Mesendoderm (in vitro differentiated cells): ENCODE data around the gene QSOX2.

Experiments
- DNase-seq: peaks from one replicate; pipeline ENCODE4 v3.0.0; 2013
- H2AK5ac ChIP-seq: 2 replicates; pipeline ENCODE4 v1.6.1; 2013; ENCODE audit warnings: low read length, inconsistent platforms
- H2BK120ac ChIP-seq: 2 replicates; pipeline ENCODE4 v1.6.1; 2013; ENCODE audit warnings: low read depth, mild to moderate bottlenecking, low read length, moderate library complexity, mixed read lengths
- H2BK15ac ChIP-seq: replicated peaks from 2 replicates; pipeline ENCODE4 v1.6.1; 2013; ENCODE audit warnings: low read depth, mild to moderate bottlenecking, moderate library complexity
- H2BK5ac ChIP-seq: 2 replicates; pipeline ENCODE4 v1.6.1; 2013; ENCODE audit warnings: low read length, inconsistent platforms
- H3K18ac ChIP-seq: 2 replicates; pipeline ENCODE4 v1.6.1; 2013; ENCODE audit warnings: mild to moderate bottlenecking, low read length, mixed read lengths
- H3K23ac ChIP-seq: one replicate; pipeline ENCODE4 v1.6.1; 2013; ENCODE audit warnings: low read length
- H3K27ac ChIP-seq: 2 replicates; pipeline ENCODE4 v1.5.1; 2013; ENCODE audit warnings: low read depth, mild to moderate bottlenecking, inconsistent platforms, low read length, moderate library complexity
- H3K27me3 ChIP-seq: 2 replicates; pipeline ENCODE4 v1.6.1; 2013; ENCODE audit warnings: low read length, control low read depth, mild to moderate bottlenecking, inconsistent platforms; ENCODE audit not compliant: insufficient read depth, poor library complexity
- H3K36me3 ChIP-seq: 2 replicates; pipeline ENCODE4 v1.6.1; 2013; ENCODE audit warnings: low read length, inconsistent platforms; ENCODE audit not compliant: control insufficient read depth, insufficient read depth
- H3K4ac ChIP-seq: one replicate; pipeline ENCODE4 v1.6.1; 2013; ENCODE audit warnings: low read depth, mild to moderate bottlenecking, low read length, moderate library complexity
- H3K4me1 ChIP-seq: 2 replicates; pipeline ENCODE4 v1.6.1; 2013; ENCODE audit warnings: low read depth, low read length, inconsistent platforms; ENCODE audit not compliant: control insufficient read depth
- H3K4me2 ChIP-seq: 2 replicates; pipeline ENCODE4 v1.6.1; 2013; ENCODE audit warnings: low read length
- H3K4me3 ChIP-seq: 2 replicates; pipeline ENCODE4 v1.5.1; 2013; ENCODE audit warnings: mild to moderate bottlenecking, low read length
- H3K56ac ChIP-seq: one replicate; pipeline ENCODE4 v1.6.1; 2013; ENCODE audit warnings: low read length
- H3K79me1 ChIP-seq: 2 replicates; pipeline ENCODE4 v1.6.1; 2013; ENCODE audit warnings: low read length, inconsistent platforms
- H3K79me2 ChIP-seq: 2 replicates; pipeline ENCODE4 v1.6.1; 2013; ENCODE audit warnings: mild to moderate bottlenecking, low read length; ENCODE audit not compliant: control insufficient read depth, insufficient read depth
- H3K9ac ChIP-seq: 2 replicates; pipeline ENCODE4 v1.6.1; 2013; ENCODE audit warnings: low read length, inconsistent platforms
- H4K5ac ChIP-seq: one replicate; pipeline ENCODE4 v1.6.1; 2013; ENCODE audit warnings: low read length
- H4K8ac ChIP-seq: one replicate; pipeline ENCODE4 v1.6.1; 2013; ENCODE audit warnings: low read depth, mild to moderate bottlenecking, control low read depth, low read length, moderate library complexity
- WGBS: extraction: QIAGEN DNeasy Blood & Tissue Kit; methylation state at CpG from one replicate; pipeline ENCODE4 v1.1.7; 2013; ENCODE audit warnings: low lambda C conversion rate, missing lambda C conversion rate; ENCODE audit not compliant: insufficient coverage; ENCODE audit errors: extremely low coverage; 5-methylcytosine and 5-hydroxymethylcytosine counted together

Gene QSOX2

DNA sequence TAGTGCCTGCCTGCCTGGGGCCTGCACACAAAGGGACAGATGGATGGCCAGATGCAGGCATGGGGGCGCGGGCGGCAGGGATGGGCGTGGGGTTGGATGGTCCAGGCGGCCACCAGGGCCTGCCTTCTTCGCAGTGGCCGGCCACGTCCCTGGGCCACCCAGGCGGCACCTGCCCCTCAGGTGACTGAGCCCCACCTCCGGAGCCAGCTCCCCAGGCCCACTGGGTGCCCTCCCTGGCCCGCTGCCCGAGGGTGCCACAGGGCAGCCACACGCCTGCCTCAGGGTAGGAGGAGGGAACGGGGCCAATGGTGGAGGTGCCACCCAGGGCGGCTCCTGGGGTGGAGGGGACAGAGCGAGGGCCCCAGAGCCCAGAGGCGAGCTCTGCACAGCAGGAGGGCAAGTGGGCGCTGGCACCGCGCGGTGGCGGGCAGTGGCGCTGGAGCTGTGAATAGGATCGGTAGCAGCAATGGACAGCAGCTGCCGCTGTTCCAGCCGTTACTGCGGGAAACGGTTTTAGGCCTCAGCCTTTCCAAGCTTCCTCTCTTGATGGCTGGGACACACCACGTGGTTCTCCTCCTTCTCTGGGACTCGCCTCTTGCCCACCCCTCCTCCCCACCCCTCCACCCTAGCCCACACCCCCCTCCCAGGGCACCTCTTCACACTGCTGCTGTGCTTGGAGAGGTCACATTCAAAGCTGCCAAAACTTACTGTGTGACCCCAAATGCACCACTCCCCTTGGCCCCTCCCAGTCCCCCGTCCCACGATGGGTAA lies 59.8 kb downstream of the QSOX2 start:
- no peaks in the 10 kb centered on the region for H3K27me3 ChIP-seq
- H3K27ac ChIP-seq, result no peak overlapping the region
- WGBS, result no CpG with 5 or more reads among the region's 32 CpGs
- no peaks in the 10 kb centered on the region for H3K79me2 ChIP-seq
- H2BK5ac ChIP-seq, result no peak overlapping the region
- no peak overlapping the region for H3K4me2 ChIP-seq
- no peak overlapping the region for H3K4ac ChIP-seq
- no peak overlapping the region for H3K4me3 ChIP-seq
- no peak overlapping the region for H3K56ac ChIP-seq
- H4K8ac ChIP-seq, result no peak overlapping the region
- H3K79me1 ChIP-seq, result no peaks in the 10 kb centered on the region
- DNase-seq, result no peak
- H2BK15ac ChIP-seq, result no peak overlapping the region
- no peak overlapping the region for H4K5ac ChIP-seq
- H3K23ac ChIP-seq, result no peak overlapping the region
- no peak overlapping the region for H2AK5ac ChIP-seq
- no peak overlapping the region for H3K9ac ChIP-seq
- H3K4me1 ChIP-seq, result no peaks in the 10 kb centered on the region
- H3K18ac ChIP-seq, result no peak overlapping the region
- no peaks in the 10 kb centered on the region for H3K36me3 ChIP-seq
- no peak overlapping the region for H2BK120ac ChIP-seq

- Histone ChIP-seq H3K18ac (no peak overlapping the region), H2BK120ac (no peak overlapping the region), H3K27ac (no peak overlapping the region), H3K36me3 (no peaks in the 10 kb centered on the region), H4K8ac (no peak overlapping the region), H4K5ac (no peak overlapping the region), H2BK5ac (no peak overlapping the region), H3K9ac (no peak overlapping the region), H3K23ac (no peak overlapping the region), H3K4me2 (no peak overlapping the region), H3K79me2 (no peaks in the 10 kb centered on the region), H3K56ac (no peak overlapping the region), H3K79me1 (no peaks in the 10 kb centered on the region), H3K27me3 (no peaks in the 10 kb centered on the region), H3K4ac (no peak overlapping the region), H3K4me3 (no peak overlapping the region), H2BK15ac (no peak overlapping the region), H3K4me1 (no peaks in the 10 kb centered on the region), H2AK5ac (no peak overlapping the region)
- whole genome bisulfite sequencing, result no CpG with 5 or more reads among the region's 19 CpGs
- no peak for DNase-seq
These were observed 60.5 kb downstream of the QSOX2 start for GRCh38 chr9:136185066-136185465.

- H3K27me3 ChIP-seq, result no peaks in the 10 kb centered on the region
- no peaks in the 10 kb centered on the region for H3K36me3 ChIP-seq
- no peak overlapping the region for H4K5ac ChIP-seq
- DNase-seq, result no peak
- no peak overlapping the region for H2BK5ac ChIP-seq
- H3K4me3 ChIP-seq, result no peak overlapping the region
- H3K4me1 ChIP-seq, result no peaks in the 10 kb centered on the region
- H3K18ac ChIP-seq, result no peak overlapping the region
- H4K8ac ChIP-seq, result no peak overlapping the region
- H2BK15ac ChIP-seq, result no peak overlapping the region
- no peak overlapping the region for H3K9ac ChIP-seq
- H3K4ac ChIP-seq, result no peak overlapping the region
- H2AK5ac ChIP-seq, result no peak overlapping the region
- no peak overlapping the region for H3K27ac ChIP-seq
- H2BK120ac ChIP-seq, result no peak overlapping the region
- H3K56ac ChIP-seq, result no peak overlapping the region
- no peak overlapping the region for H3K23ac ChIP-seq
- no peak overlapping the region for H3K4me2 ChIP-seq
- H3K79me1 ChIP-seq, result no peaks in the 10 kb centered on the region
- no peaks in the 10 kb centered on the region for H3K79me2 ChIP-seq
- WGBS, result no CpG with 5 or more reads among the region's 18 CpGs
These were observed 62.7 kb downstream of the QSOX2 start for GRCh38 chr9:136182850-136183422.

- Histone ChIP-seq H3K79me2 (no peaks in the 10 kb centered on the region), H3K9ac (no peak overlapping the region), H3K4me1 (no peaks in the 10 kb centered on the region), H4K5ac (no peak overlapping the region), H3K56ac (no peak overlapping the region), H2BK5ac (no peak overlapping the region), H3K27ac (no peak overlapping the region), H3K4me3 (no peak overlapping the region), H2BK120ac (no peak overlapping the region), H2AK5ac (no peak overlapping the region), H3K4me2 (no peak overlapping the region), H4K8ac (no peak overlapping the region), H3K23ac (no peak overlapping the region), H3K36me3 (no peaks in the 10 kb centered on the region), H3K4ac (no peak overlapping the region), H3K79me1 (no peaks in the 10 kb centered on the region), H3K27me3 (no peaks in the 10 kb centered on the region), H2BK15ac (no peak overlapping the region), H3K18ac (no peak overlapping the region)
- DNase-seq, result no peak
- no CpG with 5 or more reads among the region's 14 CpGs for WGBS
These were observed 63.2 kb downstream of the QSOX2 start for GRCh38 chr9:136182420-136182787.

GRCh38 chr9:136181784-136182419 lies 63.7 kb downstream of the QSOX2 start:
- Histone ChIP-seq H4K5ac (no peak overlapping the region), H3K56ac (no peak overlapping the region), H2BK120ac (no peak overlapping the region), H3K4me3 (no peak overlapping the region), H3K36me3 (no peaks in the 10 kb centered on the region), H3K27me3 (no peaks in the 10 kb centered on the region), H3K18ac (no peak overlapping the region), H2BK15ac (no peak overlapping the region), H4K8ac (no peak overlapping the region), H3K79me2 (no peaks in the 10 kb centered on the region), H3K9ac (no peak overlapping the region), H3K4me1 (no peaks in the 10 kb centered on the region), H3K79me1 (no peaks in the 10 kb centered on the region), H3K4me2 (no peak overlapping the region), H3K27ac (no peak overlapping the region), H2BK5ac (no peak overlapping the region), H3K4ac (no peak overlapping the region), H3K23ac (no peak overlapping the region), H2AK5ac (no peak overlapping the region)
- WGBS, result no CpG with 5 or more reads among the region's 8 CpGs
- DNase-seq, result no peak
